Upper lobe of left lung (tissue), 6 donors: ENCODE measurements around the gene MYO16. TPM values are rescaled to one million over a fixed set of nuclear protein-coding genes. Genes with fewer than 3 reads are reported as not detected.

ENCODE experiments used
- ATAC-seq, 2 donors: fragments of 200-7000 bp; cut with Tn5 transposase; one replicate each; pipeline ENCODE4 v1.9.1; 2022; ENCODE audit warnings: mild to moderate bottlenecking in 2 of 2, moderate library complexity in 2 of 2; ENCODE audit not compliant: low FRiP score in 2 of 2
- DNase-seq, 2 donors: peaks; one replicate each; pipeline ENCODE4 v3.0.0-alpha.2; 2019 to 2020
- H3K27ac ChIP-seq, 4 donors: fragments of 200-600 bp; sonication (generic); one replicate each; pipeline ENCODE4 v1.5.1; 2016 to 2019
- H3K27me3 ChIP-seq, 4 donors: fragments of 200-600 bp; sonication (generic); one replicate each; pipeline ENCODE4 v1.5.1; 2017 to 2019
- H3K36me3 ChIP-seq, 4 donors: fragments of 200-600 bp; sonication (generic); one replicate each; pipeline ENCODE4 v1.5.1; 2016 to 2019
- H3K4me1 ChIP-seq, 4 donors: fragments of 200-600 bp; sonication (generic); one replicate each; pipeline ENCODE4 v1.5.1; 2018 to 2019
- H3K4me3 ChIP-seq, 4 donors: fragments of 200-600 bp; sonication (generic); one replicate each; pipeline ENCODE4 v1.5.1; 2017 to 2019; ENCODE audit warnings: mild to moderate bottlenecking in 2 of 4, moderate library complexity in 1 of 4
- H3K9me3 ChIP-seq, 4 donors: fragments of 200-600 bp; sonication (generic); one replicate each; pipeline ENCODE4 v1.5.1; 2018 to 2019
- EP300 ChIP-seq, 4 donors: sonication (generic); formaldehyde crosslinking; IDR thresholded peaks; one replicate each; pipeline ENCODE4 v1.5.1; 2017; ENCODE audit warnings: antibody characterized with exemption in 4 of 4, control low read depth in 2 of 4
- POLR2A ChIP-seq, 4 donors: fragments of 450-650 bp; IDR thresholded peaks; one replicate each; pipeline ENCODE4 v1.5.1; 2016 to 2017; ENCODE audit warnings: antibody characterized with exemption in 4 of 4, mild to moderate bottlenecking in 2 of 4
- POLR2AphosphoS5 ChIP-seq, 2 donors: sonication (generic); formaldehyde crosslinking; IDR thresholded peaks; one replicate each; pipeline ENCODE4 v1.5.1; 2017; ENCODE audit warnings: antibody characterized with exemption in 2 of 2
- WGBS, 2 donors: methylation state at CpG; one replicate each; pipeline ENCODE4 v1.1.5; 2017 to 2018; 5-methylcytosine and 5-hydroxymethylcytosine counted together
- total RNA-seq, 6 donors: library from RNA; depleted of rRNA in 4 of 6; stranded (reverse); fragments of >200 nt in 4 of 6; gene quantifications; one replicate each; pipeline versions ENCODE4 v1.1.0 to v1.2.1, GENCODE V29; 2016 to 2021
- TF ChIP-seq, protein P1 (sequence below), 6 experiments: fragments of 450-650 bp in 4 of 6; fragments of 200-600 bp in 2 of 6; sonication (generic) in 2 of 6; IDR thresholded peaks; one replicate each; pipeline ENCODE4 v1.5.1; 2016 to 2019; ENCODE audit warnings: antibody characterized with exemption in 6 of 6
- donor health status: DM: no; HTN: no; CAD: no; lungs with moderate emphysema.
- donor health status: DM: no; HTN: yes; CAD: no; lungs with severe emphysema.

Gene MYO16
- total RNA-seq, 6 donors from 2014 or later, result under 0.01 to 0.55 (median 0.20) TPM; not detected in 1

DNA sequence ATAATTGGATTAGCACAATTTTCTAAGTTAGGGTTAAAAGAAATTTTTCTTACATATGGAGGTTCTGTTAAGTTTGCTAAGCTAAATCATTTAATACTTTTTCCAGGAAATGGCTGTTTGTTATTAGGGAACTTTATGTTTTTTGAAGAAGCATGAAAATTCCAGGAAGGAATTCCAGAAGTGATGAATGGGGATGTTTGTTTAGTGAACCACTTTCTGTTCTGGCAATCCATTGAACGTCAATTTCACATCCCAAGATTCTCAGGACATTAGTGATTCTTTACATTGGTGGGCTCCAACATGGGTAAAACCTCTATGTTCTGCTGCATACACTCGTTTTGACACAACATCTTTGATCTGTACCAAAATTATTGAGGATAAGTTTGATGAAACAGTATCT is 622.5 kb downstream of the MYO16 start:
- Histone ChIP-seq H3K27ac (peak overlapping the region in 1 of 4 donors; percentile 27), H3K27me3 (no peaks in the 10 kb centered on the region), H3K4me3 (no peak overlapping the region), H3K9me3 (peaks cover 0 to 3% (median 0%) of the 10 kb centered on the region in 4 donors), H3K4me1 (peaks cover 0 to 4% (median 0%) of the 10 kb centered on the region in 4 donors), H3K36me3 (no peaks in the 10 kb centered on the region)
- DNase-seq, result no peak
- WGBS, 2 donors, result 49 to 52% methylated on average over 2 of the region's 2 CpGs
- no peak for ATAC-seq
- no peak for TF ChIP-seq POLR2AphosphoS5 (IDR thresholded peaks at IDR 0.05)
- TF ChIP-seq, protein P1, sequence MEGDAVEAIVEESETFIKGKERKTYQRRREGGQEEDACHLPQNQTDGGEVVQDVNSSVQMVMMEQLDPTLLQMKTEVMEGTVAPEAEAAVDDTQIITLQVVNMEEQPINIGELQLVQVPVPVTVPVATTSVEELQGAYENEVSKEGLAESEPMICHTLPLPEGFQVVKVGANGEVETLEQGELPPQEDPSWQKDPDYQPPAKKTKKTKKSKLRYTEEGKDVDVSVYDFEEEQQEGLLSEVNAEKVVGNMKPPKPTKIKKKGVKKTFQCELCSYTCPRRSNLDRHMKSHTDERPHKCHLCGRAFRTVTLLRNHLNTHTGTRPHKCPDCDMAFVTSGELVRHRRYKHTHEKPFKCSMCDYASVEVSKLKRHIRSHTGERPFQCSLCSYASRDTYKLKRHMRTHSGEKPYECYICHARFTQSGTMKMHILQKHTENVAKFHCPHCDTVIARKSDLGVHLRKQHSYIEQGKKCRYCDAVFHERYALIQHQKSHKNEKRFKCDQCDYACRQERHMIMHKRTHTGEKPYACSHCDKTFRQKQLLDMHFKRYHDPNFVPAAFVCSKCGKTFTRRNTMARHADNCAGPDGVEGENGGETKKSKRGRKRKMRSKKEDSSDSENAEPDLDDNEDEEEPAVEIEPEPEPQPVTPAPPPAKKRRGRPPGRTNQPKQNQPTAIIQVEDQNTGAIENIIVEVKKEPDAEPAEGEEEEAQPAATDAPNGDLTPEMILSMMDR (IDR thresholded peaks at IDR 0.05), result no peak
- TF ChIP-seq POLR2A (IDR thresholded peaks at IDR 0.05), result no peak
- no peak for TF ChIP-seq EP300 (IDR thresholded peaks at IDR 0.05)

DNA sequence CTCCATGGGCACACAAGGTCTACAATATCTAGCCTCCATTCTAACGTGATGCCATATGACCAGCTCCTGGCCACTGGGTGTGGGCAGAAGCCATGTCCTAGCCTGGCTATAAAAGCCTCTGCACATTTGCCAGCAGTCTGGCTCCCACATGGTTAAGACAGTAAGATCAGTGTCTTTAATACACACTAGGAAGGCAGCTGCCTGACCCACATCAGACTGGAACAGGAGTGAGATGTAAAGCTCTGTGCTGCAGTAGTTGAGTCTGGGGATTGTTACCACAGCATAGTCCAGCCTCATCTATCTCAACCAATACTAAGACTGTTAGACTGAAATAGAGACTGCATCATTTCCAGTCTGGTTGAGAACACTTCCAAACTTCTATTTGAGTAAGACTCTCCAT is 623.9 kb downstream of the MYO16 start:
- peaks cover 0 to 7% (median 2%) of the 10 kb centered on the region in 4 donors for H3K4me1 ChIP-seq
- DNase-seq (no peak), ATAC-seq (no peak)
- TF ChIP-seq, protein P1 (IDR thresholded peaks at IDR 0.05), result no peak
- TF ChIP-seq POLR2A (IDR thresholded peaks at IDR 0.05), result no peak
- no peak for TF ChIP-seq EP300 (IDR thresholded peaks at IDR 0.05)
- no peaks in the 10 kb centered on the region for H3K36me3 ChIP-seq
- no peaks in the 10 kb centered on the region for H3K27me3 ChIP-seq
- H3K27ac ChIP-seq, result no peak overlapping the region
- H3K4me3 ChIP-seq, result no peak overlapping the region
- no peaks in the 10 kb centered on the region for H3K9me3 ChIP-seq
- 83 to 92% methylated on average over 1 of the region's 1 CpG for WGBS, 2 donors

DNA sequence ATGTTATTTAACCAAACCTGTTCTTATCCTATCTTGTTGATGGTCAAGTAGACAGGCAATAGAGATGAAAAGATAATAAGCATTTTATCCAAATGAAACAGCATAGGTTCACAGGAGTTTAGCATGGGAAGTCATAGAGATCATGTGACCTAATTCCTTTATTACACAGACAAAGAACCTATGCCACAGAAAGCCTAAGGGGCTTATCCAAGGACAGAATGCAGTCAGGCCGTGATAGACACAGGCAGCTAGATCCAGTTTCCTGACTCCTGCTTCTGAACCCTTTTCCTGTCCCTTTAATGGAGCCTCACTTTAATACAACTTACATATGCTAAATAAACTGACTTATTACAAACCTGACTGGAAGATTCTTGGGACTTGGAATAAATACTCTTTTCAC is 624.9 kb downstream of the MYO16 start:
- H3K27me3 ChIP-seq, result no peaks in the 10 kb centered on the region
- no peak for DNase-seq
- 53 to 79% methylated on average over 1 of the region's 1 CpG for WGBS, 2 donors
- no peaks in the 10 kb centered on the region for H3K36me3 ChIP-seq
- H3K27ac ChIP-seq, result no peak overlapping the region
- peaks cover 0 to 7% (median 2%) of the 10 kb centered on the region in 4 donors for H3K4me1 ChIP-seq
- H3K9me3 ChIP-seq, result no peaks in the 10 kb centered on the region
- no peak for ATAC-seq
- TF ChIP-seq POLR2A (IDR thresholded peaks at IDR 0.05), result no peak
- H3K4me3 ChIP-seq, result no peak overlapping the region

DNA sequence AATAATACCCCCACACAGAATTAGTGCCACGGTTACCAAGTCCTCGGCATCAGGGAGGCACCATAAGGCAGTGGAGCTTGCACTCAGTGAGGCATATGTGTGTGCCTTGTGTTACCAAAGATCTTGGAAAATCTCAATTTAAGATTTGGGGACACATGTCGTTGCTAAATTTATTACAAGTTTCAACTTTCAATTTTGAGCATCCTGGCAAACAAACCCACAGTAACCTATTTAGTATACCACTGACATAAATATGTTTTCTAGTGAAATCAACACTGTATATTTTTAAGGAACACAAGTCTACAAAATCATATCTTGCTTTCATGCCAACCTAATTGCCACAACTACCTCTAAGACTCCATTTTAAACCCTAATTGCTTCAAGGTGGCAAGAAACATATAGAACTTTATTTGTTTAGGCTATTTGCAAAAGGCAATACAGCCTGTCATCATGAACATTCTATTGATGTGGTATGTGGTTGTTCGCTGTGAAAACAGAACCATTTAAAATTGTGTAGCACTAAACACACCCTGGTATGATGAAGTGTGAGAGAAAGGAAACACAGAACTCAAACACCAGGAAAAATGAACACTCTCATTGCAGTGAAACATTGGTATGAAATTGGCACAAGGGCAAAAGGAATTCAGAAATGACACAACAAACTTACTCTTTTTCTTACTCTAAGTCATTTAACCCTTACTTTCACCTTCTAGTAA is 625.9 kb downstream of the MYO16 start:
- WGBS, 2 donors, result 79 to 88% methylated on average over 4 of the region's 4 CpGs
- Histone ChIP-seq H3K36me3 (no peaks in the 10 kb centered on the region), H3K27ac (peak overlapping the region in 1 of 4 donors; percentile 53), H3K9me3 (no peaks in the 10 kb centered on the region), H3K4me3 (no peak overlapping the region), H3K27me3 (no peaks in the 10 kb centered on the region), H3K4me1 (peaks cover 0 to 7% (median 2%) of the 10 kb centered on the region in 4 donors)
- DNase-seq, result no peak
- TF ChIP-seq EP300 (IDR thresholded peaks at IDR 0.05) (no peak), POLR2AphosphoS5 (IDR thresholded peaks at IDR 0.05) (no peak), POLR2A (IDR thresholded peaks at IDR 0.05) (no peak)
- TF ChIP-seq, protein P1 (IDR thresholded peaks at IDR 0.05), result no peak
- ATAC-seq, result no peak

DNA sequence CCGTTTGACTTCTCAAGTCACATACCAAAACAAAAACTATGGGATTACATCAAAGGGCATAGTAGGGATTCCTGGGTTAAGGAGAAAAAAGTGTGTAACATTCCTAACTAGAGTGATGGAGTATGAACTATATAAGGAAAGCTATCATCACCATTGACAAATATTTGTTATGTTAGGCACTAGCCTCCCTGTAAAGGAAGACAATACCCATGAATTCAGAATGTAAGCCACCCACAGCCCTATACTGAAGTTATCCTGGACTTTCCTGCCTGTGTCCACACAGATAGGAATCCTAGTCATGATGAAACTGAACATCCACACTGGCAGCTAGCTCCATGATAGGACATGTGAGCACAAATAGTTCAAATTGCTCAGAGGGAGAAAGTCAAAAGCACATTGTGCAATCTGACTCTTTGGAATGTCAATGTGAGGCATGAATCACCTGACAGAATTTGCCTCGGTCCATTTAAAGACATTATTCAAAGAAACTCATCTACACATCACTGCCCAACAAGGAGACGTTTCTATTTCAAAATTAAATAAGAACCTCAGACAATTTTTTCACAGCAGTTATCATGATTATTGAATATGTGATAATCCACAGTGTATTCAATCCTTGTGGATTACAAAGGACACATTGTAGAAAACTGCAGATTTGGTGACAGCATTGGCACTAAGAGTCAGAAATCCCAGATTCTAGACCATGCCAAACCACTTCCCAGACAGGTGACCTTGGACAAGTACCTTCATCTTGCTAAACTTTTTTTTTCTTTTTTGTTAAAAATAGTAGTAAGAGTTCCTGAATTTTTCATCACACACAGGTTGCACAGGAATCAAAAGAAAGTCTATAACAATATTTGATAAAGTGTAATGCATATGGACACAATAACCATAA is 627.7 kb downstream of the MYO16 start:
- 24 to 26% methylated on average over 3 of the region's 3 CpGs for WGBS, 2 donors

More for the DNA sequence above, 627.7 kb downstream of the MYO16 start:
- Histone ChIP-seq H3K4me3 (no peak overlapping the region), H3K27me3 (no peaks in the 10 kb centered on the region), H3K9me3 (no peaks in the 10 kb centered on the region), H3K4me1 (peaks cover 0 to 7% (median 2%) of the 10 kb centered on the region in 4 donors), H3K27ac (peak overlapping the region; percentile 28 to 67 (median 42)), H3K36me3 (no peaks in the 10 kb centered on the region)
- DNase-seq (peak in 1 of 2 donors; percentile 32), ATAC-seq (peak; percentile 62 to 84)
- peak in 2 of 4 donors; percentile 71 to 89 for TF ChIP-seq EP300 (IDR thresholded peaks at IDR 0.05)
- TF ChIP-seq, protein P1 (IDR thresholded peaks at IDR 0.05), result no peak
- TF ChIP-seq POLR2AphosphoS5 (IDR thresholded peaks at IDR 0.05), result peak; percentile 75 to 80
- TF ChIP-seq POLR2A (IDR thresholded peaks at IDR 0.05), result no peak
